ENCODE measurements around the gene FOCAD.

GRCh38 chr9:20734275-20734674 lies 50.2 kb downstream of the FOCAD start:
- TF ChIP-seq ZNF157 (tag by site-specific recombination; IDR thresholded peaks at IDR 0.05): no peak
- TF ChIP-seq TCF7L2 (IDR thresholded peaks at IDR 0.05; ENCODE audit: borderline replicate concordance, low read depth, low read length): no peak
- no peak for TF ChIP-seq CTCF (tag by site-specific recombination; IDR thresholded peaks at IDR 0.05)
- TF ChIP-seq BCL11B (tag by site-specific recombination; IDR thresholded peaks at IDR 0.05; ENCODE audit: low read depth): no peak
- TF ChIP-seq GFI1B (tag by site-specific recombination; IDR thresholded peaks at IDR 0.05): no peak
- TF ChIP-seq ZNF121 (tag by site-specific recombination; IDR thresholded peaks at IDR 0.05): no peak
- no peak for TF ChIP-seq ZNF677 (tag by site-specific recombination; IDR thresholded peaks at IDR 0.05)
- TF ChIP-seq HOXA7 (CRISPR knock-in tag; IDR thresholded peaks at IDR 0.05; ENCODE audit: borderline replicate concordance): no peak
- no peak for TF ChIP-seq ZNF24 (tag by site-specific recombination; IDR thresholded peaks at IDR 0.05)

Data from HEK293 (cell line).